SKM-1 treated with dmso at 0.1 percent for 144 hours (cell line): Measurements from ENCODE around the gene SCO2.
"Not testable (repeated sequence)": the region's sequence is repeated elsewhere in the genome, so short reads cannot be mapped to it uniquely, and the experiment has no call there.

Experiments used
- DNase-seq: peaks from one replicate; lab custom pipeline; 2025; ENCODE audit not compliant: unreplicated experiment; lab: John Stamatoyannopoulos, UW

Gene SCO2

GRCh38 chr22:50522208-50522805 is 3.1 kb downstream of the SCO2 start:
- DNase-seq, result no peak

- DNase-seq, result no peak
Measured at GRCh38 chr22:50521710-50522109, 3.7 kb downstream of the SCO2 start.

- no peak for DNase-seq
Measured at GRCh38 chr22:50520826-50521453, 4.5 kb downstream of the SCO2 start.

GRCh38 chr22:50520184-50520583 is 5.2 kb downstream of the SCO2 start:
- DNase-seq, result not testable (repeated sequence)

GRCh38 chr22:50519151-50519550 is 6.2 kb downstream of the SCO2 start:
- no peak for DNase-seq

- DNase-seq, result no peak
Measured at GRCh38 chr22:50518606-50519005, 6.8 kb downstream of the SCO2 start.

GRCh38 chr22:50517495-50518260 is 7.7 kb downstream of the SCO2 start:
- no peak for DNase-seq

- no peak for DNase-seq
Measured at GRCh38 chr22:50516891-50517290, 8.5 kb downstream of the SCO2 start.

- DNase-seq, result no peak
Measured at GRCh38 chr22:50516068-50516467, 9.3 kb downstream of the SCO2 start.

- DNase-seq, result no peak
Measured at GRCh38 chr22:50513175-50513574, 12.2 kb downstream of the SCO2 start.

- DNase-seq, result no peak
Measured at GRCh38 chr22:50508897-50509296, 16.5 kb downstream of the SCO2 start.

GRCh38 chr22:50507991-50508884 is 17.2 kb downstream of the SCO2 start, which contains the start of gene NCAPH2:
TSS of gene NCAPH2 (plus strand) at chr22:50508224. CDS start at chr22:50508338, 114 bp downstream.
- peak; percentile 90 for DNase-seq

GRCh38 chr22:50507421-50507990 is 17.9 kb downstream of the SCO2 start, which contains the start of gene LMF2:
TSS of gene LMF2 (minus strand) at chr22:50507702. CDS start at chr22:50507675, 27 bp downstream.
- peak; percentile 90 for DNase-seq

GRCh38 chr22:50506611-50507420 is 18.6 kb downstream of the SCO2 start:
- DNase-seq, result no peak

GRCh38 chr22:50505776-50506610 is 19.4 kb downstream of the SCO2 start:
- no peak for DNase-seq

GRCh38 chr22:50505276-50505775 is 20.1 kb downstream of the SCO2 start:
- no peak for DNase-seq

GRCh38 chr22:50504369-50505211 is 20.8 kb downstream of the SCO2 start:
- DNase-seq, result no peak
